ENCODE measurements around the gene PPP1CA.

DNA sequence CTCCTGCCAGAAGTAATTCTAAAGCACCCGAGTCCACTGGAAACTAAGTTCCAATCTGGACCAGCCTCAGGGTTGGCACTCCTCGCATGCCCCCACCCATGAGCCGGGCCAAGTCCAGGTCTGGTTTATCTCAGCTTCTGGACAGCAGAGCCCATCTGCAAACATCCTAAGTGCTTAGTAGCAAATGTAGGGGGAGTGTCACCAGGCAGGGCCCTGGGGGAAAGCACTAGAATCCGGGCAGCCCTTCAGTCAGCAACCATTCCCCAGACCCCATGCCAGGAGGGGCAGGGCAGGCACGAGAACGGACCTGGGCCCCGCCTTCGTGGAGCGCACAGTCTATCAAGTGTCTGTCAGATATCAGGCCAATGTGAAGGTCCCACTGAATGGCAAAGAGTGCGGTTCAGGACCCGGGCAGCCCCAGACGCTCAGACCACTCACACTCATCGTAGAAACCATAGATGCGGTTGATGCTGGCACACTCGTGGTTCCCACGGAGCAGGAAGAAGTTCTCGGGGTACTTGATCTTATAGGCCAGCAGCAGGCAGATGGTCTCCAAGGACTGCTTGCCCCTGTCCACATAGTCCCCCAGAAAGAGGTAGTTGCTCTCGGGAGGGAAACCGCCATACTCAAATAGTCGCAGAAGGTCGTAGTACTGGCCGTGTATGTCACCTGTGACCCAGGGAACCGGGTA lies 1.3 kb downstream of the PPP1CA start:
- TF ChIP-seq CTCF (IDR thresholded peaks at IDR 0.05; ENCODE audit: borderline replicate concordance, extremely low read depth, low read length, poor library complexity, severe bottlenecking) = no peak
- no peak for TF ChIP-seq EZH2 (IDR thresholded peaks at IDR 0.05; ENCODE audit: borderline replicate concordance, low read depth, low read length, severe bottlenecking)
